Stimulated activated CD4-positive, alpha-beta T cell treated with anti-CD3 and anti-CD28 coated beads, Interleukin-2, amount 100 ng/mL, for 24 hours (primary cell): Measurements from ENCODE around the gene CACNA1F.

Experiments
- DNase-seq, 2 donors: peaks; one replicate each; pipeline ENCODE4 v3.0.0-alpha.2; 2020

CACNA1F gene

GRCh38 chrX:49226946-49227345 lies 6.2 kb downstream of the CACNA1F start:
- no peak for DNase-seq

DNA sequence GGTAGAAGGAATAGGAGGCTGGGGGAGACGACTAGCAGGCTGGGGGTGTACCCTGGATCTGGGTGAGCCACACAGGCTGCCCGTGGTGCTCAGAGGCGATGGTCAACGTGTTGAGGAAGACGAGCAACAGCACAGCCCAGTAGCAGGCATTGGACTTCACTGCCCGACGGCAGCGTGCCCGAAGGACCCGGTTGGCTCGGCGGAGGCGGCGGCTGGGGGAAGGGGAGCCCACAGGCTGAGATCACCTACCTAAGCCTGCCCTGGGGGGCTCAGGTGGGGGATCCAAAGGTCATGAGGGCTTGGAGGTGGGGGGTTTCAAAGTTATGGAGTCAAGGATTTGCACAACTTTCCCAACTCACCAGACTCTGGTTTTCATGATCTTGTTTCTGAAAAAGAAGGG lies 7.3 kb downstream of the CACNA1F start:
- no peak for DNase-seq

GRCh38 chrX:49221868-49222267 lies 11.3 kb downstream of the CACNA1F start:
- no peak for DNase-seq

DNA sequence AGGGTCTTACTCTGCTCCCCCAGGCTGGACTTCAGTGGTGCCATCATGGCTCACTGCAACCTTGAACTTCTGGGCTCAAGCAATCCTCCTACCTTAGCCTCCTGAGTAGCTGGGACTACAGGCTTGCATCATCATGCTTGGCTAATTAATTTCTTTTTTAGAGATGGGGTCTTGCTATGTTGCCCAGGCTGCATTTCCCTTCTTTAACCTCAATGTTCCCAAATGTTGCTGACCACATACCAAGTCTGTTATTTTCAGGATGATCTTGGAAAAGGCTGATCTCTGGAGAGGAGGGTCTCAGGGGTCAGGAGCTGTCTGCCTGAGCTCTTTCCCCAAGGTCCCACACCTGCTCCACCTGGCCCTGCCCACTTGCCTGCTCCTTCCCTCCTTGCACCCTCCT lies 13.0 kb downstream of the CACNA1F start:
- DNase-seq, result no peak

- no peak for DNase-seq
These were observed 18.1 kb downstream of the CACNA1F start for GRCh38 chrX:49214996-49215526.

DNA sequence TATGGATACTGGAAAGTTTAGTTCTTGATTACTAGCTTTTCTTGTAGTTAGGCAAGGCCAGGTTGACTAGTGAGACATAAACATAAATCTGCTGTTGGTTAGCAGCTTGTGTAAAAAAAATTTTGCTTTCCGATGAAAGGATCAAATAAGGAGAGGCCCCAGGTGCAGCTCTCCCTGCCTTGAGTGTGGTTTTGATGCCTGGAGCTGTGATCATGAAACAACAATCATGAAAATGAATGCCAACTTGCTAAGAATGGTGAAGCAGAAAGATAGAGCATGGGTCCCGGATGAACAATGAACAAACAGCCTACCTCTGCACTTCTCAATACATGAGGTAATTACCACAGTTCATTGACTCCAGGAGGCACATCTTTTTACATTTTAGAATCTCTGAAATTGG lies 18.7 kb downstream of the CACNA1F start:
- no peak for DNase-seq

- no peak for DNase-seq
These were observed 20.3 kb downstream of the CACNA1F start for GRCh38 chrX:49212861-49213260.

GRCh38 chrX:49212209-49212608 lies 20.9 kb downstream of the CACNA1F start:
- DNase-seq, result no peak

- DNase-seq, result no peak
These were observed 22.1 kb downstream of the CACNA1F start for GRCh38 chrX:49211074-49211473.

- DNase-seq, result no peak
These were observed 22.7 kb downstream of the CACNA1F start for GRCh38 chrX:49210406-49210805.

- no peak for DNase-seq
These were observed 23.5 kb downstream of the CACNA1F start for GRCh38 chrX:49209434-49210251.

GRCh38 chrX:49208399-49208798 lies 24.7 kb downstream of the CACNA1F start:
- DNase-seq, result no peak

DNA sequence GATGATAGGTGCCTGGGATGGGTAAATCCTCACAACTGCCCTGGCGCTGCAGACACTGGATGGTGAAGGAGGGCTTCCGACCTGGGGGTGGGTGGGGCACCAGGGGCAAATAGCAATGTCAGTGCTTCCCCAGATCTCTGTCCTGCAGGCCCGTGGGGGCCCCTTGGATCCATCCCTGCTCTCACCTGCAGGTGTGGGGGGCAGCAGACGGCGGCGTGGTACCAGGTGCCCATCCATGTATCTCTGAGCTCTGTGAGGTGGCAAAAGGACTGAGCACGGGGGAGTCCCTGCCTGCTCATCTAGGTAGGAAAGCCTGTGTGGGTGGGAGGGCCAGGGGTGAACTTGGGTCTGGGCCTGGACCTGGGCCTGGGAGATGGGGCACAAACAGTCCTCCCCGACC lies 26.6 kb downstream of the CACNA1F start:
- DNase-seq, result no peak

GRCh38 chrX:49205443-49205842 lies 27.7 kb downstream of the CACNA1F start:
- no peak for DNase-seq

DNA sequence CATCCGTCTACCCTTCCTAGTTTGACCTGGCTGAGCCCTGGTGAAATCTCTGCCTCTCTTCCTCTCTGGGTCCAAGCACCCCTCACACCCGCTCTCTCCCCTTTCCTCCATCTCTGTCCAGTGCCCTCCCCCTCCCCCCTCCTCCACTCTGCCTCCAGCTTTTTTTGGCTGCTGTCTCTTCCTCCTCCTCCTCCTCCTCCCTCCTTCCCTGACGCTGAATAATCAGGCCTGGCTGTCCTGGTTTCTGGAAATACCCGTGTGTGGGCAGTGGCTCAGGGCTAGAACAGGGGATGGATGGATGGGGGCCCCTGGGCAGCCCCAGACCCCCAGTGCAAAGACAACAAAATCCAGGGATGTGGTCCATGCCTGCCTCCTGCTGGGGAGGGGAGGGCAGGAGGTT lies 28.4 kb downstream of the CACNA1F start:
- DNase-seq, result no peak

DNA sequence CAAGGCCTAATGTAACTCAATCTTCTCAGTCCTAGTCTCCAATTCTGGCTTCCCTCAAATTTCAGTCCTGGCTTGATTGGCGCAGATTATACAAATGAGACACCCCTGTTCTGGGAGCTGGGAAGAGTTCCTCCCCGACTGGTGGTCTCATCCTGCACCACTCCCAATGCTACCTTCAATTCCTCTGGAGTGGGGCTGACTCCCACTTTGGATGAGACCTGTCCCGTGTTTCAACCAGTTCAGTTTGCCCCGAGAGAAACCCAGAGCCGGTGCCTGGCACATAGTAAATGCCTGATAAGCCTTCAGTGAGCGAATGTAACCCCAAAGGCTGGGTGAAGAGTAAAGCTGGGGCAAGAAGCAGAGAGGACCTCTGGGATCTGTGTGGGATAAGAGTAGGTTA lies 29.1 kb downstream of the CACNA1F start:
- DNase-seq, result no peak

DNA sequence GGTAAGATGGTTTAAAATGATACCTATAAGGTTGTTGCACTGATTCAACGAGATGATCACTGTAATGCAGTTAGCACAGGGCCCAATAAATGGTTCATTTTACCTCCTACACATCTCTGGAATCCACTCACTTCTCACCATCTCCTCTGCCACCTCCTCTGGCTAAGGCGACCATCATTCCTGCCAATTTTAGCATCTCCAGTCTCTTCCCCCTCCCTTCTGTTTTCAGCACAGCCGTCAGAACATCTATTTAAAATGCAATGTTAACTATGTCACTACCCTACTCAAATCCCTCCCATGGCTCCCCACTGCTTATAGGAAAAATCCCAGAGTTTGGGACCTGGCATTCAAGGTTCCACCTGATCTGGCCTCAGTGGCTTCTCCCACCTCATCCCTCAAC lies 29.6 kb downstream of the CACNA1F start:
- no peak for DNase-seq

DNA sequence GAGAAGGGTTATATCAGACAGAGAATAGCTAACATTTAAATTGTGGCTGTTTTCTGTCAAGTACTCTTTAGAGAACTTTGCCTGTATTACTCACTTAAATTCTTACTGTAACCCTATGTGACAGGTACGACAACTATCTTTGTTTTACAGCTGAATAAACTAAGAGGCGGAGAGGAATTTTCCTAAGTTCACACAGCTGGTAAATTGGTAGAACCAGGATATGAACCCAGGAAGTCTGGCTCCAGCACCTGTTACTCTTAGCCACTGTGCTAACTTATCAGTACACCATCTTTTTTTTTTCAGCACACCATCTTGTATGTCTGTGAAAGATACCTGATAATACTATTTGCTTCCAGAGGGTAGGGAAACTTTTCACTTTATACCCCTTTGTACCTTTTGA lies 31.1 kb downstream of the CACNA1F start:
- DNase-seq, result no peak

DNA sequence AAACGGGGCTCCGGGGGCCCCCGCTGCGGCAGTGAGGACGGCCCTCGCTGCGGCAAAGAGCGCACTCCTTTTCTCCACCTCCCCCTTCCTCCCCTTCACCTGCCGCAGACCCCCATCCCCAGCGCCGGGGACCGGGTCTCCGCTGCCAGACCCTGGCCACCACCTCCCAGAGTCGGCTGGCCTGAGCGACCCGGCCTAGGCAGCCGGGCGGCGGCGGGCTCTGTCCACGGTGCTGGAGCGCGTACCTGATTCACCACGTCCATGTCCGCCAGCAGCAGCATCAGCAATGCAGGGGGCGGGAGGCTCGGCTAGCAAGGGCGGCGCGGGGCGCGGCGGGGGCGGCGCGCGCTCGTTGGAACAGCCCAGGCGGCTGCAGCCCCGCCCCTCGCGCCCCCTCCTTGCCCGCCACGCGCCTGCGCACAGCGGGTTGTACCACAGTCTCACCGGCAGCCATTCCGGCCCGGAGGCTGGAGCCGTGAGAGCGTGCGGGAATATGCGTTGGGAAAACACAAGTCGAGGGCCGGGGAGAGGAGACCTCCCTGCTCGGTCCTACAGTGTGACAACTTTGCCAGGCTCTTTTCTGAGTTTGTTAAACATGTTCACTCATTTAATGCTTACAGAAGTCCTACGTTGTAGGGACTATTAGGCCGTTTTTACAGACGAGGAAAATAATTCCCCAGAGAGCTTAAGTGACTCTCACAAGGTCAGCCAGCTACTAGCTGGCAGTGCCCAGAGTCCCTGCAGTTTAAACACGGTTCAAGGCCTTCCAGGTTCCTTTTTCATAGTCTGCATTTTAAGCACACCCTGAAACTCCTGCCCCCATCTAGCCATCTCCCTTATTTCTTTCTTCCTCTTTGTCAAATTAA lies 33.0 kb downstream of the CACNA1F start, which contains the start of gene SYP:
TSS of gene SYP (minus strand) at position 288 of the 866 bp plus-strand sequence. CDS start at position 281, 7 bp downstream.
- DNase-seq, result peak; percentile 87 to 88

DNA sequence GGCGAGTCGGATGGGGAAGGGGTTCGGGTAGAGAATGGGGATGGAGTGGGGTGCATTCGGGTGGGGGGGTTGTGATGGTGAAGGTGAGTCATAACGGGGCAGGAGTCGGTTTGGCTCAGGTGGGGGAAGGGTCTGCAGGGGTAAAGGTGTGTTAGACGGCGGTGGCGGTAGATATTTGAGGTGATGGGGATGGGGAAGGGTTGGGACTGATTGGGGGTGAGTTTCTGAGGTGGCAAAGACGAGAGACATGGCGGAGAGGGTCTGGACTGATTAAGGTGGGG lies 33.9 kb downstream of the CACNA1F start:
- DNase-seq, result no peak

GRCh38 chrX:49198540-49199314 lies 34.4 kb downstream of the CACNA1F start:
- DNase-seq, result no peak

DNA sequence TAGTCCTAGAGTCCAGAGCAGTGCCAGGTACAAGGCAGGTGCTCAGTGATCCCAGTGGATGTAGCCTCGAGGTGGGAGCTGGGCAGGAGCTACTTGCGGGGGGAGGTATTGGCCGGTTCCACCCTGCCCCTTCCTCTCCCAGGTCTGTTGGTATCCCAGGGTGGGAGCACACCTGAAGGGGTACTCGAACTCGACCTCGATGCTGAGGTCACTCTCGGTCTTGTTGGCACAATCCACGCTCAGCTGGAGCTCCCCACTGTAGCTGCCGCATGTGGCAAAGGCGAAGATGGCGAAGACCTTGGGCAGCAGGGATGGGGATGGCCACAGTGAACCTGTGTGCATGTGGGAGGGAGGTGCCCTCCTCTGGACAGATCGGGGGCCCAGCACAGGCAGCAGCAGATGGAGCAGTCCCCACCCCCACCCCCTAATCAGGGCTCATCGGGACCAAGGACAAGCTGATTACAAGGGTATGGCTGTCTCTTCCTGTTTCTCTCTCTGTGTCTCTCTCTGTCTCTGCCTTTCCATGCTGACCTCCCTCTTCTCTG lies 35.5 kb downstream of the CACNA1F start:
- DNase-seq, result no peak

DNA sequence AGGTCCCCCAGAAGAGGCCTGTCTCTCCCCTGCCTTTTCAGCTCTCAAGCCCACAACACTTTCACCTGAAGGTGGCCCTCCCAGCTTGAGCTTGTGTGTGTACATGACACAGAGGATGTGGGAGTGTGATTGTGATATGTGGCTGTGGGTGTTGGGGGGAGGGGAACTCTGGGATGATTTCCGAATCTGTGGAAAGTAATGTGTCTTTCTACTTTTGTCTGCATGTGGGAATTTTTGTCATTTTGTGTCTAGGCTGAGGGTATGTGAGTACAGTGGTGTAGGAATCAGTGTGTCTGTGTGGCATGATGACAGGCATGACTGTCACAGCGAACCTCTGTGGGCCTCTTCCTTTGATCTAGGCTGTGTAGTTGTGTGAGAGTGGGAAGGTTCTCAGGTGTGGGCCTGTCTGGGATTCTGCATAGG lies 39.6 kb downstream of the CACNA1F start:
- DNase-seq, result peak in 1 of 2 donors; percentile 21
